ENCODE measurements around the gene MSX2. TPM values are rescaled to one million over a fixed set of nuclear protein-coding genes. Genes with fewer than 3 reads are reported as not detected.

MSX2 gene
- total RNA-seq, 1 experiment from 2014 or later: 8.5 TPM

GRCh38 chr5:174675916-174676315 lies 48.5 kb upstream of the MSX2 start:
- no peak for TF ChIP-seq POLR2AphosphoS5 (IDR thresholded peaks at IDR 0.05; ENCODE audit: low read depth, low read length)
- TF ChIP-seq REST (IDR thresholded peaks at IDR 0.05; ENCODE audit: insufficient read depth in 1 of 2, low read depth in 2 of 2, low read length in 1 of 2): no peak
- no peak for TF ChIP-seq TCF7L2 (IDR thresholded peaks at IDR 0.05; ENCODE audit: low read depth, low read length)
- no peak for TF ChIP-seq SIN3A (IDR thresholded peaks at IDR 0.05; ENCODE audit: borderline replicate concordance, insufficient read depth, low read depth, low read length)
- TF ChIP-seq CTCF (IDR thresholded peaks at IDR 0.05): no peak
- in situ Hi-C loops (cut with HindIII; ENCODE audit: low pct_unique_long_range_greater_than_20kb, low sequenced_read_pairs): no loop called here
- intact Hi-C loops (cut with micrococcal nuclease; ENCODE audit: unreplicated experiment): no loop called here
- no peak overlapping the region for H3K4me3 ChIP-seq (ENCODE audit: low read depth in 2 of 2, low read length in 2 of 2)
- H3K27me3 ChIP-seq (ENCODE audit: control insufficient read depth, insufficient read depth, low read length): no peaks in the 10 kb centered on the region
- ATAC-seq (no peak), DNase-seq (ENCODE audit: low read depth, low spot score) (no peak)
- no peaks in the 10 kb centered on the region for H3K9me3 ChIP-seq (ENCODE audit: control insufficient read depth, insufficient read depth, low read depth, low read length)
- no peaks in the 10 kb centered on the region for H3K4me1 ChIP-seq (ENCODE audit: control insufficient read depth, insufficient read depth, low read length)
- CTCF ChIA-PET: no interaction called here
- BruUV-seq (replicated peaks): no TSS peak
- no peaks in the 10 kb centered on the region for H3K36me3 ChIP-seq (ENCODE audit: control insufficient read depth, insufficient read depth, low read length)
- no peak overlapping the region for H3K27ac ChIP-seq (ENCODE audit: low read length)
- POLR2A ChIA-PET: no interaction called here

- no peak overlapping the region for H3K4me3 ChIP-seq (ENCODE audit: low read depth in 2 of 2, low read length in 2 of 2)
- intact Hi-C loops (cut with micrococcal nuclease; ENCODE audit: unreplicated experiment) (no loop called here), in situ Hi-C loops (cut with HindIII; ENCODE audit: low pct_unique_long_range_greater_than_20kb, low sequenced_read_pairs) (no loop called here)
- no peaks in the 10 kb centered on the region for H3K4me1 ChIP-seq (ENCODE audit: control insufficient read depth, insufficient read depth, low read length)
- ChIA-PET POLR2A (no interaction called here), CTCF (no interaction called here)
- no peaks in the 10 kb centered on the region for H3K36me3 ChIP-seq (ENCODE audit: control insufficient read depth, insufficient read depth, low read length)
- no peak overlapping the region for H3K27ac ChIP-seq (ENCODE audit: low read length)
- DNase-seq (ENCODE audit: low read depth, low spot score): no peak
- H3K27me3 ChIP-seq (ENCODE audit: control insufficient read depth, insufficient read depth, low read length): no peaks in the 10 kb centered on the region
- H3K9me3 ChIP-seq (ENCODE audit: control insufficient read depth, insufficient read depth, low read depth, low read length): no peaks in the 10 kb centered on the region
- TF ChIP-seq TCF7L2 (IDR thresholded peaks at IDR 0.05; ENCODE audit: low read depth, low read length): no peak
- no peak for TF ChIP-seq REST (IDR thresholded peaks at IDR 0.05; ENCODE audit: insufficient read depth in 1 of 2, low read depth in 2 of 2, low read length in 1 of 2)
- TF ChIP-seq SIN3A (IDR thresholded peaks at IDR 0.05; ENCODE audit: borderline replicate concordance, insufficient read depth, low read depth, low read length): no peak
- no peak for TF ChIP-seq POLR2AphosphoS5 (IDR thresholded peaks at IDR 0.05; ENCODE audit: low read depth, low read length)
- TF ChIP-seq CTCF (IDR thresholded peaks at IDR 0.05): no peak
- no TSS peak for BruUV-seq (replicated peaks)
- ATAC-seq: no peak
Observed at GRCh38 chr5:174678107-174678506, 46.3 kb upstream of the MSX2 start.
